Fibroblast of pulmonary artery (primary cell): ENCODE data around the gene HERC6.
"Not testable (repeated sequence)": the region's sequence is repeated elsewhere in the genome, so short reads cannot be mapped to it uniquely, and the experiment has no call there.

ENCODE experiments used
- DNase-seq: peaks from one replicate; pipeline ENCODE4 v3.0.0-alpha.2; 2010; ENCODE audit warnings: low read depth
- H3K4me3 ChIP-seq: replicated peaks from 2 replicates; pipeline ENCODE4 v1.5.1; 2011; ENCODE audit warnings: low read depth, mild to moderate bottlenecking, control low read depth, low read length, moderate library complexity
- TF ChIP-seq, protein P1 (sequence below): IDR thresholded peaks from 2 replicates; pipeline ENCODE4 v1.5.1; 2011; ENCODE audit warnings: mild to moderate bottlenecking, control low read depth, low read length, inconsistent platforms; ENCODE audit errors: missing control alignments

HERC6 gene

DNA sequence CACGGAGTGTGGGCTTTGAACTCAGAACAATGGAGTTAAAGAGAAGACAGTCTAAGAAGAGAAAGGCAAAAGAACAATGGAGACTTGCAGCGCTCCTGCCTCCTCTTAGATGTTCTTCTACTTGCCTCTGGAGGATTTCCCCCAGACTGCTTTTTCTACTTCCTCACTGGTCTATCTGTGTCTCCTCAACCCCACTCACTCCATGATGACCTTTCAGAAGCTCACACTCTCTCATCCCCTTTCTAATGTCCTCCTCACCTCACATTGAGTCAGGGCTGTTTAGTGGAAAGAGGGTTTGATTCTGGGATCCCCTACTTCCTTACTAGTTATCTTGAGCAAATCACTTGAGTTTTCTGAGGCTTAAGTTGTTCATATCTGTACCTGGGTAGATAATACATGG, 12.2 kb upstream of the HERC6 start:
- H3K4me3 ChIP-seq, result no peak overlapping the region
- TF ChIP-seq, protein P1, sequence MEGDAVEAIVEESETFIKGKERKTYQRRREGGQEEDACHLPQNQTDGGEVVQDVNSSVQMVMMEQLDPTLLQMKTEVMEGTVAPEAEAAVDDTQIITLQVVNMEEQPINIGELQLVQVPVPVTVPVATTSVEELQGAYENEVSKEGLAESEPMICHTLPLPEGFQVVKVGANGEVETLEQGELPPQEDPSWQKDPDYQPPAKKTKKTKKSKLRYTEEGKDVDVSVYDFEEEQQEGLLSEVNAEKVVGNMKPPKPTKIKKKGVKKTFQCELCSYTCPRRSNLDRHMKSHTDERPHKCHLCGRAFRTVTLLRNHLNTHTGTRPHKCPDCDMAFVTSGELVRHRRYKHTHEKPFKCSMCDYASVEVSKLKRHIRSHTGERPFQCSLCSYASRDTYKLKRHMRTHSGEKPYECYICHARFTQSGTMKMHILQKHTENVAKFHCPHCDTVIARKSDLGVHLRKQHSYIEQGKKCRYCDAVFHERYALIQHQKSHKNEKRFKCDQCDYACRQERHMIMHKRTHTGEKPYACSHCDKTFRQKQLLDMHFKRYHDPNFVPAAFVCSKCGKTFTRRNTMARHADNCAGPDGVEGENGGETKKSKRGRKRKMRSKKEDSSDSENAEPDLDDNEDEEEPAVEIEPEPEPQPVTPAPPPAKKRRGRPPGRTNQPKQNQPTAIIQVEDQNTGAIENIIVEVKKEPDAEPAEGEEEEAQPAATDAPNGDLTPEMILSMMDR, result no peak
- no peak for DNase-seq

DNA sequence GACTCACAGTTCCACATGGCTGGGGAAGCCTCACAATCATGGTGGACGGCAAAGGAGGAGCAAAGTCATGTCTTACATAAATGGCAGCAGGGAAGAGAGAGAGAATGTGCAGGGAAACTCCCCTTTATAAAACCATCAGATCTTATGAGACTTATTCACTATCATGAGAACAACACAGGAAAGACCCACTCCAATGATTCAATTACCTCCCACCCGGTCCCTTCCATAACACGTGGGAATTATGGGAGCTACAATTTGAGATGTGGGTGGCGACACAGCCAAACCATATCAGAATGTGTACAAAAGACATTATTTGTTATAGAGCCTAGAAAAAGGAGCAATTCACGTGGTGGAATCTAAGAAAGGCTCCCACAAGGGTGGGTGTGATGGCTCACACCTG, 10.8 kb upstream of the HERC6 start:
- TF ChIP-seq, protein P1, result no peak
- H3K4me3 ChIP-seq, result no peak overlapping the region
- DNase-seq, result no peak

DNA sequence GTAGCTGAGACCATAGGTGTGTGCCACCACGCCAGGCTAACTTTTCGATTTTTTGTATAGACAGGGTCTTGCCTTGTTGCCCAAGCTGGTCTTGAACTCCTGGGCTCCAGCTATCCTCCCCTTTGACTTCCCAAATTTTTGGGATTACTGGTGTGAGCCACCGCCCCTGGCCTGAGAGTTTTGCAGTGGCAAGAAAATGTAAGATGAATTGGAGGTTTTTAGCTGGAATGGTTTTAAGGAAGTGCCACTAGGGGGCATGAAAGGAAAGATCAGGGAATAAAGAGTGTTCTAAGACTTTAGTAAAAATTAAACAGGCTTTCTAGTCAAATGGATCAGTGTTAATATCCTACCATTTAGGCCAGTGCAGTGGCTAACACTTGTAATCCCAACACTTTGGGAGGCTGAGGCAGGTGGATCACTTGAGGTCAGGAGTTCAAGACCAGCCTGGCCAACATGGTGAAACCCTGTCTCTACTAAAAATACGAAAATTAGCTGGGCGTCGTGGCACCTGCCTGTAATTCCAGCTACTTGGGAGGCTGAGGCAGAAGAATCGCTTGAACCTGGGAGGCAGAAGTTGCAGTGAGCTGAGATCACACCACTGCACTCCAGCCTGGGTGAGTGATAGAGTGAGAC, 9.4 kb upstream of the HERC6 start:
- DNase-seq, result peak; percentile 67
- TF ChIP-seq, protein P1, result peak; percentile 74
- not testable (repeated sequence) for H3K4me3 ChIP-seq

DNA sequence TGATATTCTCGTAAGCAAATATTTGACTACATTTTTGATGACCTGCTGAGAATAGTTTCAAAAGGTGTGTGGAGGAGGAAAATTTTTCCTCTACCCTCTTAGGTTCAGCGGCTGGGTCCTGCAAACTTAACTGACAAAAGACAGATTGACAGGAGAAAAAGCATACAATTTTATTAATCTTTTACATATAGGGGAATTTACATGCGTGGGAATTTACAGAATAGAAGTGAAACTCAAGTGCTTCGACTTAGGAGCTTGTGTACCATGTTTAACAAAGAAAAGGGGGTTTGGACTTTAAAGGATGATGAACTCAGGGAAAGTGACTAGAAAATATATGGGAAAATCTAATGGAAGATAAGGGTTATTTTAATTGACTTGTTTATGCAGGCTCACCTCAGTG, 2.5 kb downstream of the HERC6 start:
- no peak overlapping the region for H3K4me3 ChIP-seq
- TF ChIP-seq, protein P1, result no peak
- DNase-seq, result no peak

DNA sequence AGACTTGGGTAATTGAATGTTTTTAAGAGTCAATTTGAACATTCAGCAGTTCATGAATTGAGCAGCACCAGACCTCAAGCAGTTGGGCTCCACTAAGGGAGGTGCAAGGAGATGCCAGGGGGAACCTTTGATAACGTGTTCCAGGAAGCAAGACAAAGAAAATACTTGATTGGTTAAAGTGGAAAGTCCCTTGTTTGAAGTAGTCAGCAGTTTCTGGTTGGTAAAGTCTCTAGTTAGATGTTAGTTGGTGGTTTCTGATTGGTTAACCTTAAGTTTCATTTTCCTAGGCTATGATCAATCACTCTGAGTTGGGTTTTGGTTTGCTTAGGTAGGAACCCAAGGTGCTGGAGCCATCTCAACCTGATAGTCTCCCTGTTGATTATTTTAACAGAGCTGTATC, 4.0 kb downstream of the HERC6 start:
- no peak for DNase-seq
- no peak overlapping the region for H3K4me3 ChIP-seq
- TF ChIP-seq, protein P1, result no peak

DNA sequence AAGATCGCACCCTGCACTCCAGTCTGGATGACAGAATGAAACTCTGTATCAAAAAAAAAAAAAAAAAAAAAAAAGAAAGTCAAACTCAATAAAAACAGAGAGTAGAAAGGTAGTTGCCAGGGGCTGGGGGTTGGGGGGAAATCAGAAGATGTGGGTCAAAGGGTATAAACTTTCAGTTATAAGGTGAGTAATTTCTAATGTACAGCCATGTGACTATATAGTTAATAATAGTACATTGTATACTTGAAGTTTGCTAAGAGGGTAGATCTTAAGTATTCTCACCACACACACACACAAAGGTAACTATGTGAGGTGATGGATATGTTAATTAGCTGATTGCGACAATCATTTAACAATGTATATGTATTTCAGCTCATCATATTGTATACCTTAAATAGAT, 11.5 kb downstream of the HERC6 start:
- TF ChIP-seq, protein P1, result no peak
- no peak for DNase-seq
- no peak overlapping the region for H3K4me3 ChIP-seq

DNA sequence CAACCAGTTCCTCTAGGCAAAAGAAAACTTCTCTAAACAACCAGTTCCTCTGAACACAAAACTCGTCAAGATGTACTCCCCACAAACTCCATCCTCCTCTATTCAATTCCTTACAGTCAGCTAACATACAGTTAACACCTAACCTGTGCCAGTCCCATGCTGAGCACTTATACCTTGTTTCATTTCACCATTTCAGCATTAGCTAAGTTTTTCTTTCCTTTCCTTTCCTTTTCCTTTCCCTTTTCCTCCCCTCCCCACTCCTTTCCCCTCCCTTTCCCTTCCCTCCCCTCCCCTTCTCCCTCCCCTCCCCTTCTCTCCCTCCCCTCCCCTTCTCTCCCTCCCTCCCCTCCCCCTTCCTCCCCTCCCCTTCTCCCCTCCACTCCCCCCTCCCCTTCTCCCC, 13.1 kb downstream of the HERC6 start:
- DNase-seq, result no peak
- TF ChIP-seq, protein P1, result no peak

More for the DNA sequence above, 13.1 kb downstream of the HERC6 start:
- no peak overlapping the region for H3K4me3 ChIP-seq
